ENCODE results near the gene GRM1.

The GRM1 gene

GRCh38 chr6:146087386-146087785 lies 58.5 kb downstream of the GRM1 start:
- no peaks in the 10 kb centered on the region for H3K79me2 ChIP-seq (ENCODE audit: insufficient read depth, low read length)
- H3K4me3 ChIP-seq (ENCODE audit: low read depth, low read length, poor library complexity, severe bottlenecking) = no peak overlapping the region
- no peaks in the 10 kb centered on the region for H3K9me3 ChIP-seq (ENCODE audit: low read length)
- no peak overlapping the region for H2AFZ ChIP-seq (ENCODE audit: low read length)
- no peak overlapping the region for H3K4me2 ChIP-seq (ENCODE audit: low read length)
- H3K4me1 ChIP-seq (ENCODE audit: insufficient read depth, low read length, severe bottlenecking) = no peaks in the 10 kb centered on the region
- no peak overlapping the region for H3K27ac ChIP-seq (ENCODE audit: low read depth, low read length, poor library complexity, severe bottlenecking)
- H3K27me3 ChIP-seq (ENCODE audit: insufficient read depth, low read length) = no peaks in the 10 kb centered on the region
- H3K36me3 ChIP-seq (ENCODE audit: insufficient read depth, low read length) = no peaks in the 10 kb centered on the region
- no peaks in the 10 kb centered on the region for H3K9me2 ChIP-seq (ENCODE audit: low read depth, low read length)
- H3F3A ChIP-seq (ENCODE audit: insufficient read depth, low read length) = no peaks in the 10 kb centered on the region
- H4K20me1 ChIP-seq (ENCODE audit: insufficient read depth, low read length) = no peaks in the 10 kb centered on the region
- no peak overlapping the region for H3K9ac ChIP-seq (ENCODE audit: low read length)
- no peak for TF ChIP-seq EZH2 (IDR thresholded peaks at IDR 0.05; ENCODE audit: borderline replicate concordance, low read length)
- TF ChIP-seq, protein P1, sequence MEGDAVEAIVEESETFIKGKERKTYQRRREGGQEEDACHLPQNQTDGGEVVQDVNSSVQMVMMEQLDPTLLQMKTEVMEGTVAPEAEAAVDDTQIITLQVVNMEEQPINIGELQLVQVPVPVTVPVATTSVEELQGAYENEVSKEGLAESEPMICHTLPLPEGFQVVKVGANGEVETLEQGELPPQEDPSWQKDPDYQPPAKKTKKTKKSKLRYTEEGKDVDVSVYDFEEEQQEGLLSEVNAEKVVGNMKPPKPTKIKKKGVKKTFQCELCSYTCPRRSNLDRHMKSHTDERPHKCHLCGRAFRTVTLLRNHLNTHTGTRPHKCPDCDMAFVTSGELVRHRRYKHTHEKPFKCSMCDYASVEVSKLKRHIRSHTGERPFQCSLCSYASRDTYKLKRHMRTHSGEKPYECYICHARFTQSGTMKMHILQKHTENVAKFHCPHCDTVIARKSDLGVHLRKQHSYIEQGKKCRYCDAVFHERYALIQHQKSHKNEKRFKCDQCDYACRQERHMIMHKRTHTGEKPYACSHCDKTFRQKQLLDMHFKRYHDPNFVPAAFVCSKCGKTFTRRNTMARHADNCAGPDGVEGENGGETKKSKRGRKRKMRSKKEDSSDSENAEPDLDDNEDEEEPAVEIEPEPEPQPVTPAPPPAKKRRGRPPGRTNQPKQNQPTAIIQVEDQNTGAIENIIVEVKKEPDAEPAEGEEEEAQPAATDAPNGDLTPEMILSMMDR (IDR thresholded peaks at IDR 0.05; ENCODE audit: low read length) = no peak

DNA sequence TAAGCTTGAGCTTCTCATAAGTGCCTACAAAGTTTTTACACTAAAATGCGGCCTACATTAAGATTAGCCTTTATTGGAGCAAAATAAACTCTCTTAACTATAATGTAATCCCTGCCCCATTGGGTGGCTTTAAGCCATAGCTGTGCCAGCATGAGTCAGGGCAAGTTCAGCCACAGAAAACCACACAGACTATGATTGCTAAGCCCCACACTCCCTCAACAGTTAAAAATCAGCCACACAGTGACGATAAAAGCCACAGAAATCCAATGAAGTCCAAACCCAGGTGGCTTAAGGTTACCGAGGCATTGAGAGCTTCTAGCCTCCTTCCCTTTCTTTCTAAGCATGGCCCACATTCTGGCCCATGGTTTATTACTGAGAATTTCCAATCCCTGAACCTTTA lies 61.6 kb downstream of the GRM1 start:
- Histone ChIP-seq H2AFZ (ENCODE audit: low read length) (no peak overlapping the region), H3K9me2 (ENCODE audit: low read depth, low read length) (no peaks in the 10 kb centered on the region), H4K20me1 (ENCODE audit: insufficient read depth, low read length) (no peaks in the 10 kb centered on the region), H3K4me3 (ENCODE audit: low read depth, low read length, poor library complexity, severe bottlenecking) (no peak overlapping the region), H3K36me3 (ENCODE audit: insufficient read depth, low read length) (no peaks in the 10 kb centered on the region), H3K4me1 (ENCODE audit: insufficient read depth, low read length, severe bottlenecking) (no peaks in the 10 kb centered on the region), H3K79me2 (ENCODE audit: insufficient read depth, low read length) (no peaks in the 10 kb centered on the region), H3K27me3 (ENCODE audit: insufficient read depth, low read length) (no peaks in the 10 kb centered on the region), H3K9ac (ENCODE audit: low read length) (no peak overlapping the region), H3K9me3 (ENCODE audit: low read length) (no peaks in the 10 kb centered on the region), H3K4me2 (ENCODE audit: low read length) (no peak overlapping the region), H3F3A (ENCODE audit: insufficient read depth, low read length) (no peaks in the 10 kb centered on the region), H3K27ac (ENCODE audit: low read depth, low read length, poor library complexity, severe bottlenecking) (no peak overlapping the region)
- TF ChIP-seq EZH2 (IDR thresholded peaks at IDR 0.05; ENCODE audit: borderline replicate concordance, low read length) = no peak

- no peaks in the 10 kb centered on the region for H3K27me3 ChIP-seq (ENCODE audit: insufficient read depth, low read length)
- H3K9me2 ChIP-seq (ENCODE audit: low read depth, low read length) = no peaks in the 10 kb centered on the region
Observed at GRCh38 chr6:146092961-146093686, 64.3 kb downstream of the GRM1 start.

More at GRCh38 chr6:146092961-146093686, 64.3 kb downstream of the GRM1 start:
- H3K9me3 ChIP-seq (ENCODE audit: low read length) = no peaks in the 10 kb centered on the region
- no peak overlapping the region for H3K4me2 ChIP-seq (ENCODE audit: low read length)
- H3K9ac ChIP-seq (ENCODE audit: low read length) = no peak overlapping the region
- H3K36me3 ChIP-seq (ENCODE audit: insufficient read depth, low read length) = no peaks in the 10 kb centered on the region
- no peaks in the 10 kb centered on the region for H4K20me1 ChIP-seq (ENCODE audit: insufficient read depth, low read length)
- no peak overlapping the region for H2AFZ ChIP-seq (ENCODE audit: low read length)
- H3F3A ChIP-seq (ENCODE audit: insufficient read depth, low read length) = no peaks in the 10 kb centered on the region
- H3K27ac ChIP-seq (ENCODE audit: low read depth, low read length, poor library complexity, severe bottlenecking) = no peak overlapping the region
- no peak overlapping the region for H3K4me3 ChIP-seq (ENCODE audit: low read depth, low read length, poor library complexity, severe bottlenecking)
- no peaks in the 10 kb centered on the region for H3K4me1 ChIP-seq (ENCODE audit: insufficient read depth, low read length, severe bottlenecking)
- TF ChIP-seq, protein P1 (IDR thresholded peaks at IDR 0.05; ENCODE audit: low read length) = no peak
- TF ChIP-seq EZH2 (IDR thresholded peaks at IDR 0.05; ENCODE audit: borderline replicate concordance, low read length) = no peak
- no peaks in the 10 kb centered on the region for H3K79me2 ChIP-seq (ENCODE audit: insufficient read depth, low read length)
